Glomerular visceral epithelial cell (primary cell): ENCODE data around the gene CCNK.

Experiments used
- DNase-seq: peaks from one replicate; pipeline ENCODE4 v3.0.0-alpha.2; 2016; ENCODE audit errors: extremely low spot score

Gene CCNK

DNA sequence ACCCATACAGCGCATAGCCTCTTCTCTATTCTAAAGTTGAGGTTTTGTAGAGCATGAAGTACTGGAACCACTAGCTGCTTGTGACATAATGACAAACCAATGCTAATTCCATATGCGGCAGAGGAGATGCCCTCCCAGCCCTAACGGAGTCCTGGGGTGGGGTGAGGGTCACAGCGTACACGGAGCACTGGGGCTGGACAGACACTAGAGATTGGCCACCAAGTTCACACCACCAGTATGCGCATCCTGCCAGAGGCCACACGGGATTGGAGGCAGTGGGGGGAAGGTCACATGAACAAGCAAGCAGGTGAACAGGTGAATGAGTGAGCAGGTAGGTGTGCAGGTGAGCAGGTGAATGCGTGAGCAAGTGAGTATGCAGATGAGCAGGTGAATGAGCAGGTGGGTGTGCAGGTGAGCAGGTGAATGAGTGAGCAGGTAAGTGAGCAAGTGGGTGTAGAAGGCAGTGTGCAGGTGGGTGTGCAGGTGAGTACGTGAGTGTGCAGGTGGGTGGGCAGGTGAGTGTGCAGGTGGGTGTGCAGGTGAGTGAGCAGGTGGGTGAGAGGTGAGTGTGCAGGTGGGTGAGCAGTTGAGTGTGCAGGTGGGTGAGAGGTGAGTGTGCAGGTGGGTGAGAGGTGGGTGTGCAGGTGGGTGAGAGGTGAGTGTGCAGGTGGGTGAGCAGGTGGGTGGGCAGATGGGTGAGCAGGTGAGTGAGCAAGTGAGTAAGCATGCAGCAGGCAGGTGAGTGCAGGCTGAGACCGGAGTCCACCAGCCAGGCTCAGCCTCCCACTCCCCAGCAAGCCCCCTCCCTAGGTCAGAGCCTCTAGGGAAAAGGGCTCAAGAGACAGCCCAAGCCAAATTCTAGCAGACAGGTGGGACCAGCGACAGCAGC is 70.1 kb downstream of the CCNK start:
- DNase-seq = no peak

DNA sequence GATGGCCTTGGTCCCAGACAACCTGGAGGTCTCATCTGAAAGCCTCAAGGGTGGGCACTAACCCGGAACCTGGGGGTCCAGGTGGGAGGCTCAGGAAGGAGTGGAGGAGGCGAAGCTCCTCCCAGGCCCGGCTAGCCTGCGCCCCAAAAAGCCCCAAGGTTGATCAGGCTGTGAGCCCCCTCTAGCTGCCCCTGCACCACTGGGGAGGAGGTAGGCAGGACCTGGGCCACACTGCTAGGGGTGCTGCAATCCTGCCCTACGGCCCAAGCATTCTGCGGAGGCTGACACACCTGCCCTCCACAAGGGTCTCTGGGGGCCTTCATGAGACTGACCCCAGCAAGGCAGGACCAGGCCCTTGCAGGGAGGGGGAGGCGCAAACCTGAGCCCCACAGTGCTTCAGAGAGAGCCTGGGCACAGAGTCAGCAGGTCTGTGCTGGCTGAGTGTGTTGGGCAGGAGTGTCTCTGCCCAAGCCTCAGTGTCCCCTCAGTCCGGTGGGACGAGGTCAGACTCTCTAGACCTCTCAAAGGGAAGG is 70.9 kb downstream of the CCNK start:
- DNase-seq = no peak

DNA sequence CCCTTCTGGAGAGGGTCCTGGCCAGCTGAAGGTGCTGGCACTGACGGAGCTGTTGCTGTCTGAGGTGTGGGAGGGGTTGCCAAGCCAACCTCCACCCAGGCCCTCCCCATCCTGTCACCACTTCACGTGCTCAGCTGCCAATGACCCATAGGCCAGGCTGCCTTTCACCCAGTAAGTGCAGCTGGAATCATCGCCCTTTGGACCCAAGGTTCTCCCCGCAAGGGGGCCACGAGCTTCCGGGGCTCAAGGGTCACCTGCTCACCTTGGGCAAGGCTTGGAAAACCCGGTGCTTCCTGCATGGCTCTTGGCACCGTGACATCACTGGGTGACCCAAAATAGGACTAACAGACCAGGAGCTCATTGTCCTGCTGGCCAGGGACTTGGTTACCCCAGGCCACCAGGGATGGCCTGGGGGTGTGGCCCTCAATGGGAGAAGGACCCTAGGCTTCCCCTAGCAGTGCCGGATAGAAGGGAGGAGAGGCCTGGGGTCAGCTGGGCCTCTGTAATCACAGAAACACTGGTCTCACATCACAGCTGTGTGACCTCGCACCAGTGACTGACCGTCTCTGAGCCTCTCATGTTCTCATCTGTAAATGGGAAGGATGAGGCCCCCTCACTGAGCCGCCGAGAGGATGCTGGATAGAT is 71.5 kb downstream of the CCNK start:
- DNase-seq = no peak

DNA sequence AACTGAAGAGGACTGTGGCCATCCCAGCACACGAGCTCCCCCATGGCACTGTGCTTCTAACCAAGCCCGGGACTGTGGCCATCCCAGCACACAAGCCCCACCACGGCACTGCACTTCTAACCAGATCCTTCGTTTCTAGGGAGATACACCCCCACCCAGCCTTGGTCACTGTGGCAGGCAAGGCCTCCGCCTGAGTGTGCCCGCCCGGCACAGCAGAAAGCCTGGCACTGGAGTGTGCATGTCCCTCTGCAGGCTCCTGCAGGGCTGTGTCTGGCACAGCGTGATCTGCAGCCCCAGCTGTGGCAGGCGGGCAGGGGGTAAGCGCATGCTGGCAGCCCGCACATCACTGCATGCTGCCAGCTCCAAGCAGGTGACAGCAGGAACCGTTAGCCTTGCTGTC is 73.0 kb downstream of the CCNK start:
- no peak for DNase-seq

DNA sequence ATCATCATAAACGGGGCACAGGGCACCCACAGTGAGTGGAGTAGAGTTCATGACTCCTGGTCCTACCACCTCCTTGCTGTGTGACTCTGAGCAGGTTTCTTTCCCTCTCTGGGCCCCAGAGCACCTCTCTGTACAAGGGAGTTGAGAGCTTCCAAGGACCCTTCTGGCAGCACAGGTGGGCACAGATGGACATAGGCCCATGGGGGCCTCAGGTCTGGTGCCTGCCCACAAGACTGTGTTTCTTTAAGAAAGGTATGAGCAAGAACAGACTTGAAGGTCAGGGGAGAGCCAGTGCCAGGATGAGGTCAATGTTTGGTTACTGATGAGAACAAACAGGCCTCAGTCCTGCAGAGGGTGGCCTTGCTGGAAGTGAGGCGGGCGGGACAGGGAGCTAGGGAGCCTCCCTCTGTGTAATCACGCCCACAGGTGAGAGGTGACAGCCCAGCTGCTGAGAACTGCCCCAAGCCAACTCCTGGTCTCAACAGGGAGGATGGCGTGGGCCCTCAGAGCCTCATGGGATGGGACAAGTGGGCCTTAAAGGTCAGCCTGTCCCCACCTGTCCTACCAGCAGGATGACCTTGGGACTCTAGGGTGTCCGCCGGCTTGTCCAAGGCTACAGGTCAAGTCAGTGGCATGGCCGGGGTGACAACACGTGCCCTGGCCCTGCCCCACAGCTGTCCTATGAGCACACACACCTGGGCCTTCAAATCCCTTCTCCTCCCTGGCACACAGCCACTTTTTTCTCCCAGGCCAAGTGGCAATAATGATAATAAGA is 73.7 kb downstream of the CCNK start:
- DNase-seq = no peak

DNA sequence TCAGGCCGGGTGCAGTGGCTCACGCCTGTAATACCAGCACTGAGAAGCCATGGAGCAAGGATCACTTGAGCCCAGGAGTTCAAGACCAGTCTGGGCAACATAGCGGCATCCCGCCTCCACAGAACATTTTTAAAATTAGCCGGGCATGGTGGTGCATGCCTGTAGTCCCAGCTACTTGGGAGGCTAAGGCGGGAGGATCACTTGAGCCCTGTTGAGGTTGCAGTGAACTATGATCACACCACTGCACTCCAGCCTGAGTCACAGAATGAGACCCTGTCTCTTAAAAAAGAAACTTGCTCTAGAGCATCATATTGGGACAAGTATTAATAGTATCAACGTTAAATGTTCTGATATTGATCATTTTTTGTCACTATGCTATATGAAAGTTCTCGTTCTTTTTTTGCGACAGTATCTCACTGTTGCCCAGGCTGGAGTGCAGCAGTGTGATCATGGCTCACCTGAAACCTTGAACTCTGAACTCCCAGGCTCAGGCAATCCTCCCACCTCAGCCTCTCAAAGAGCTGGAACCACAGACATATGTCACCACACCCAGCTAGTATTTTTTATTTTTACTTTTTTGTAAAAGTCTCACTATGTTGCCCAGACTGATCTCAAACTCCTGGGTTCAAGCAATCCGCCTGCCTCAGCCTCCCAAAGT is 75.1 kb downstream of the CCNK start:
- no peak for DNase-seq

DNA sequence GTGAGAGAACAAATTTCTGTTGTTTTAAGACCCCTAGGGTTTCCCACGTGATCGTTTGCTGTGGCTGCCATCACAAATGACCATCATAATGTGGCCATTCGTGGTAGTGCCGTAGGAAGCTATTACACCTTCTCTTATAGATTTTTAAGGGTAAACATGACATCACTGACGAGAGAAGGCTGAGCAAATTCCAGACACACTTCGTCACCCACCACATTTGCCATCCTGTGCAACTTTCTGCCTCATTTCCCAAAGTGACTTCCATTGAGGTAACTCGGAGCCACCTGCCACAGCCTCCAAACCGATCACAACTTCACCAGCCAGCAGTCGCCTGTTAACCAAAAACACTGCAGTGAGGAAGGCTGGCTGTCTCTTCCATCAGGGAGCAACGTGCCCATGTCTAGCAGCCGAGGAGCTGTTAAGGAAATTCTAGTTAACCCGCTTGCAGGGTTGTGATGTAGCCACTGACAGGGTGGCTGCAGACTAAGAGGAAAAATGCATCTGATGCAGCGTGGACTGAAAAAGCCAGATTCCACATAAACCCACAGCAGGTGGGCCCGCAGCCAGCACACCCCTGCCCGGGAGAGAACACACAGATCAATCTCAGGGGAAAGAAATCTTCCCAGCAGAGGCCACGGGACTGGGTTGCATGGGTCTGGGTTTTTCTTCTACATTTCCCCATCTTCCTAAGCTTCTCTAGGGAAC is 78.2 kb downstream of the CCNK start:
- DNase-seq = no peak

DNA sequence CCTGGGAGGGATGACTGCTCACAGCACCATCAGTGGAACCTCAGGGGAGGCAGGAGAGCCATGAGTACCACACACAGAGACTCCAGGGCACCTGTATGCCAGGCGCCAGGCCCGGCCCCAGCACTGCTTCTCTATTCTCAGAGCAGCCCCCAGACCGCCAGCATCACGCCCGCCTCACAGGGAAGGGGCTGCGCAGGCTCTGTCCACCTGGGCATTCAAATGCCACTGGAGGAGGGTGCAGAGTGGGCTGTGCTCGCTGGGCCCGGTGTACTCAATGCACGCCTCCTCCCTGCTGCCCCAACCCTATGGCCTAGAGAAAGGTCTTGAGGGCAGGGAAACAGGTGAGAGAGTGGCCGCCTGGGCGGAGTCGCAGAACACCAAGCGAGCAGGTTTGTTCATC is 79.2 kb downstream of the CCNK start:
- no peak for DNase-seq

DNA sequence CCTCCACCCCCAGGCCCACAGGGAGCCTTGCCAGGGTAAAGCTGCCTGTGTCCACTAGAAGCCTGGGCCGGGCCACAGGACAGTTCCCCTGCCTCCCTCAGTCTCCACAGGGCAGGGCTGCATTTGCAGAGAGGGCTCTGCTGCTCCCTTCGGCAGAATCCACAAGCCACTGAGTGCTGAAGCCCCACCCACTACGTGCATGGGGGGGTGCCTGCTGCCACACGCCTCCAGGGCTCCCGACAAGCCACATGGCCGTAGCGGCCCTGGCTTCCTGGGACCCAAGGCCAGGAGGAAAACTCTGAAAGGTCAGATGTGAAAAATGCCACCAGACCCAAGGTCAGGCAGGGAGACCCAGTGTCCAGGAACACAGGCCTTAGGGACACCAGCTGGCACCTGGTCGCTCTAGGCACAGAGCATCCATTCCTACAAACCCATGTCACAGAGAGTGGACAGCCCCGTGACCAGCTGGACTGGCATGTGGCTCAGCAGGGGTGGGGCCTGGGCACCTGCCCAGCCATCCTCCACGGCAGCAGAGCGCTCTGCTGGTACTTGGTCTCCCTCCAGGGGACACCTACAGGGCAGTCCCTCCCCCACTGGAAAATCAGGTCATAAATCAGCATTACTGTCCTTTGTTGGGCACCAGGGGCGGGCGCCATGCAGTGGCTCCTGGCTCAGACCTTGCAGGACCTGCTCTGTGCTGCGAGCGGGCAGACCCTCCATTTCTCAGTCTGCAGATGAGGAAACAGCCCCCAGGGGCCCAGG is 79.9 kb downstream of the CCNK start:
- no peak for DNase-seq

DNA sequence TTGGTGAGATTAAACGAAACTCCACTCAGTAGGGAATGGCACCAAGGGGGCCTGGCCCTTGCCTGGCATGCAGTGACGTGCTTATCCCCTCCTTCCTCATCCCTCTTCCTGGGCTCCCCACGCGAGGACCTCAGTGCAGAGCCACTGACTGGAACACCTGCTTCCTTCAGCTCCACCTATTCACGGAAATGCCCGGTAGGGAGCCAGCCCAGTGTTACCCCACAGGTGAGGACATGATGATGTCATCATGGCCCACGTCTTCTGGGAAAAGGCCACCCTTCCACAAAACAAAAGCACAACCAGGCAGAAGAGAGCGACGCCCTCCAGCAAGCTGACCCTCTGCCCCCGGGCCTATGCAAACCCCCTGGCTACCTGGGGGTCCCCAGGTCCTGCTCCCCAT is 80.7 kb downstream of the CCNK start:
- DNase-seq = no peak
